Activated T-cell treated with anti-CD3 and anti-CD28 coated beads for 1 hour (primary cell): ENCODE results near the gene GBGT1.
"Not testable (repeated sequence)": the region's sequence is repeated elsewhere in the genome, so short reads cannot be mapped to it uniquely, and the experiment has no call there.

Experiments
- DNase-seq: peaks from one replicate; pipeline ENCODE4 v3.0.0-alpha.2; 2020; ENCODE audit warnings: low read depth

GBGT1 gene

GRCh38 chr9:133195029-133195428 is 31.3 kb upstream of the GBGT1 start:
- no peak for DNase-seq

- DNase-seq, result no peak
These were observed 30.9 kb upstream of the GBGT1 start for GRCh38 chr9:133194597-133194996.

GRCh38 chr9:133191989-133192388 is 28.3 kb upstream of the GBGT1 start:
- no peak for DNase-seq

GRCh38 chr9:133189826-133190225 is 26.1 kb upstream of the GBGT1 start:
- DNase-seq, result no peak

- DNase-seq, result no peak
These were observed 25.1 kb upstream of the GBGT1 start for GRCh38 chr9:133188843-133189180.

GRCh38 chr9:133188006-133188842 is 24.5 kb upstream of the GBGT1 start:
- DNase-seq, result no peak

GRCh38 chr9:133187561-133188005 is 23.9 kb upstream of the GBGT1 start:
- DNase-seq, result no peak

- DNase-seq, result no peak
These were observed 23.0 kb upstream of the GBGT1 start for GRCh38 chr9:133186736-133187135.

- no peak for DNase-seq
These were observed 21.3 kb upstream of the GBGT1 start for GRCh38 chr9:133184971-133185370.

- no peak for DNase-seq
These were observed 18.4 kb upstream of the GBGT1 start for GRCh38 chr9:133182151-133182550.

- no peak for DNase-seq
These were observed 17.8 kb upstream of the GBGT1 start for GRCh38 chr9:133181561-133181960.

GRCh38 chr9:133180953-133181352 is 17.2 kb upstream of the GBGT1 start:
- DNase-seq, result no peak

GRCh38 chr9:133173056-133173455 is 9.3 kb upstream of the GBGT1 start:
- no peak for DNase-seq

- no peak for DNase-seq
These were observed 7.6 kb upstream of the GBGT1 start for GRCh38 chr9:133171161-133171961.

GRCh38 chr9:133170716-133171115 is 7.0 kb upstream of the GBGT1 start:
- DNase-seq, result no peak

GRCh38 chr9:133169687-133170086 is 6.0 kb upstream of the GBGT1 start:
- not testable (repeated sequence) for DNase-seq

GRCh38 chr9:133169102-133169501 is 5.4 kb upstream of the GBGT1 start:
- DNase-seq, result no peak

- no peak for DNase-seq
These were observed 4.7 kb upstream of the GBGT1 start for GRCh38 chr9:133168432-133168831.

- DNase-seq, result no peak
These were observed 4.1 kb upstream of the GBGT1 start for GRCh38 chr9:133167769-133168168.

- DNase-seq, result no peak
These were observed 3.5 kb upstream of the GBGT1 start for GRCh38 chr9:133167096-133167730.

GRCh38 chr9:133166392-133166791 is 2.7 kb upstream of the GBGT1 start:
- no peak for DNase-seq

- DNase-seq, result no peak
These were observed 1.7 kb upstream of the GBGT1 start for GRCh38 chr9:133165452-133165730.

- DNase-seq, result no peak
These were observed 477 bp upstream of the GBGT1 start for GRCh38 chr9:133164191-133164590.
